Activated CD4-positive, alpha-beta T cell treated with anti-CD3 and anti-CD28 coated beads, Interleukin-2, amount 10 ng/mL, durations not matched to agents 24 days and 14 days (primary cell): Measurements from ENCODE around the gene ITGB6. TPM values are rescaled to one million over a fixed set of nuclear protein-coding genes. Genes with fewer than 3 reads are reported as not detected.

Experiments used
- DNase-seq: peaks from one replicate; pipeline ENCODE4 v3.0.0; 2022
- H3K27ac Mint-ChIP-seq: one replicate; pipeline ENCODE4 v1.8.0; 2022; ENCODE audit warnings: mild to moderate bottlenecking, mixed read lengths
- H3K27me3 Mint-ChIP-seq: one replicate; pipeline ENCODE4 v1.8.0; 2022; ENCODE audit warnings: mixed read lengths
- H3K36me3 Mint-ChIP-seq: one replicate; pipeline ENCODE4 v1.8.0; 2022; ENCODE audit warnings: low read depth, mild to moderate bottlenecking, mixed read lengths
- H3K4me1 Mint-ChIP-seq: one replicate; pipeline ENCODE4 v1.8.0; 2021; ENCODE audit warnings: mixed read lengths
- H3K4me3 Mint-ChIP-seq: one replicate; pipeline ENCODE4 v1.8.0; 2022; ENCODE audit warnings: mild to moderate bottlenecking, moderate library complexity, mixed read lengths
- H3K9me3 Mint-ChIP-seq: one replicate; pipeline ENCODE4 v1.8.0; 2021; ENCODE audit warnings: mixed read lengths
- intact Hi-C: fragments of 100-400 bp; cut with micrococcal nuclease; formaldehyde crosslinking; loops from one replicate; pipeline ENCODE4 v1.15.1; 2023
- total RNA-seq: library from RNA; stranded (reverse); gene quantifications from 2 replicates; pipeline ENCODE4 v1.2.3, GENCODE V29; 2022

Gene ITGB6
- total RNA-seq, 1 donor from 2014 or later = not detected

DNA sequence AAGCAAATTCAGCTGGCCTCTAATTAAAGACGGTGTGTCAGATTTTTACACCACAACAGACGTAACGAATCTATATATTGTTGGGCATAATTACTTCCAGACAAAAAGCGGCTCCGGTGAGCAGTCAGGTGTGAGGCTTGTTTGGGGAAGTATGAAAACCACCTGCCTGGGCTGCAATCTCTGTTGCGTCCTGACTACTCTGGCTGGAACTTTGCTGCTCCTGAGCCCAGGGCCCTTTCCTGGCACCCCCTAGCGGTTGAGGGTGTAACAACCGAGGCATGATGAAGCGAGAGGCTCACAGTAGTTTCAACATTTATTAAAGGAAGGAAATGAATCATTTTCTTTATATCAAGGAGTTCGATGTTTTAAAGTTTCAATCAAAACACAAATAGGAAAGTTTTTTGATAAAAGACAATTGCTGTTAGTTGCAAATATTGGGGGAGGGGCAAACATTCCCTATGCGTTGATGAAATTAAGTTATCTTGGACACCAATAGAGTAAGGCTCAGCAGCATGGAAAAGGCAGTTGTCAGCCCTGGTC, 10.6 kb upstream of the ITGB6 start:
- peaks cover 21% of the 10 kb centered on the region for H3K27me3 Mint-ChIP-seq

GRCh38 chr2:160209516-160209856, 9.4 kb upstream of the ITGB6 start:
- Mint-ChIP-seq H3K27me3 (peaks cover 15% of the 10 kb centered on the region), H3K27ac (no peak overlapping the region), H3K4me3 (no peak overlapping the region), H3K9me3 (peaks cover 3% of the 10 kb centered on the region), H3K4me1 (peaks cover 15% of the 10 kb centered on the region), H3K36me3 (no peaks in the 10 kb centered on the region)
- DNase-seq = no peak
- intact Hi-C loops = no loop called here

More for the DNA sequence above, 10.6 kb upstream of the ITGB6 start:
- Mint-ChIP-seq H3K36me3 (no peaks in the 10 kb centered on the region), H3K9me3 (peaks cover 3% of the 10 kb centered on the region), H3K27ac (no peak overlapping the region), H3K4me1 (peaks cover 15% of the 10 kb centered on the region), H3K4me3 (no peak overlapping the region)
- intact Hi-C loops = loop anchor here (1.0 kb wide), 2 partner anchors 10 to 100 kb away; no protein-coding TSS in a partner anchor
- DNase-seq = peak; percentile 89

DNA sequence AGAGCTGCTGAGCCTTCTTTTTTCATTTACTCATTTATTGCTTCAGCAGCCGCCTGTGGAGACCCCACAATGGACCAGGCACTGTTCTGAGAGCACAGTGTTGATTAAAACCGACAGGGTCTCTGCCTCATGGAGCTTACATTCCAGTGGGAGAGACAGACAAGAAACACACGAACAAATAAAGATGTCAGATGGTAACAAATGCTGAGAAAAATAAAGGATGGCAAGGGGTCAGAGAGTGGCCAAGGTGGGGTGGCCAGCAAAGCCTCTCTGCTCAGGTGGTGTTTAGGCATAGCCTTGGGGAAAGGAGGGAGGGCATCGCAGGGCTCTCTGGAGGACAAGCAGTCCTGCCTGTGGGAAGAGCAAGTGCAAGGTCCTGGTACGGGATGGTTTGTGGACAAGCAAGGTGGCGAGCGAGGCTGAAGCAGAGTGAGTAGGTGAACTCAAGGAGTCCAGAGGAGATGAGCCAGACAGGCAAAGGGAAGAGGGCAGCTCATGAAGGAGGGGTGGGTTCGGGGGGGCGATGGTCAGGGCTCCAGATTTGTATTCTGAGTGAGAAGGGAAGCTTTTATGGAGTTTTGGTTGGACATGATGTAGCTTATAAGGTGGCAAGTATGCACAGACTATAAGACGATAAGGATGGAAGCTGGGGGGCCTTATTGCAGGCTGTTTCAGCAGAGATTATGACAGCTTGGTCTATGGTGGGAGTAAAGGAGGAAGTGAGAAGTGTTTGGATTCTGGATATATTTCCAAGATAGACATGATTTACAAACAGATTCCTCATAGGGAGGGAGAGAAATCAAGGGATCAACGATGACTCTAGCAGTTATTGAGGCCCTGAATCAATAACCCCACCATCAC, 8.8 kb upstream of the ITGB6 start:
- H3K27ac Mint-ChIP-seq = no peak overlapping the region
- no peak overlapping the region for H3K4me3 Mint-ChIP-seq
- peaks cover 11% of the 10 kb centered on the region for H3K27me3 Mint-ChIP-seq
- no peak for DNase-seq
- intact Hi-C loops = no loop called here
- peaks cover 3% of the 10 kb centered on the region for H3K9me3 Mint-ChIP-seq
- H3K4me1 Mint-ChIP-seq = peaks cover 15% of the 10 kb centered on the region
- H3K36me3 Mint-ChIP-seq = no peaks in the 10 kb centered on the region

DNA sequence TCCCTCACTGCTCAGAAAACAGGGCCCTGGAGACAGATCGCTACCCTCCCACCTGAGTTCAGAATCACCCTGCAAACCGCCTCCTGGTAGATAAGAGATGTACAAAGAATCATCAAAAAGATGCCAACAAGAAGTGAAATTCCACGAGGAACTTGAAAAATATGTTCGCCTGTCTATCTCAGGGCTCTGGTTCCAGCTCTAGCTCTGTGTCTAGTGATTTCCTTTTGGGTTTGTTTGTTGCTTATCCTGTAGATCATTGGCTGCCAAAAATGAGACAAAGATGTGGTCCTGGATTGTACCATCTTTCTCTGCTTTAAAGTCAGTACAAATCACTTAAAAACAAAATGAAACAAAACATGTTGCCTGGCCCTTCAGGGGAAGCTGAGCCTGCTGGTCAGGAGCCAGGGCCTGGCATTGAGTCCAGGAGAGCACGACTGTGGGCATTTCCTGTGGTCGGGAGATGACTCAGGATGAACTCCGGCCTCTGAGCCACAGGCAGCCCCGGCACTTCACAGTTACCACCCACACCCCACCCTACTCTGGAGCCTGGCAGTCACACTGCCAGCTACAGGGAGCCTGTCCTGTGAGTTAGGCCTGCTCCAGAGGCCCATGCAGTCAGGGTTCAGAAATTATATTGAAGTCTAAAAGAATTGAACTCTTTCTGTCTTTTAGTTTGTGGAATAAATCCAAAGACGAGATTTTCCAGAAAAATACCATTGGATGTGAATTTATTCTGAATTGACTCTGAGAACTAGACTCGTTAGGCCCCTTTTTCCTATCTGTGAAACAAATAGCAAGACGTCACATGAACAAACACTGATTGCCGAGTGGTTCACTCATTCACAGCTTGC, 8.0 kb upstream of the ITGB6 start:
- intact Hi-C loops = no loop called here
- H3K4me3 Mint-ChIP-seq = no peak overlapping the region
- peak overlapping the region; percentile 45 for H3K27ac Mint-ChIP-seq
- H3K36me3 Mint-ChIP-seq = no peaks in the 10 kb centered on the region
- peaks cover 3% of the 10 kb centered on the region for H3K9me3 Mint-ChIP-seq
- H3K4me1 Mint-ChIP-seq = peaks cover 15% of the 10 kb centered on the region
- peaks cover 8% of the 10 kb centered on the region for H3K27me3 Mint-ChIP-seq
- no peak for DNase-seq

- peaks cover 16% of the 10 kb centered on the region for H3K4me1 Mint-ChIP-seq
- no peak for DNase-seq
- H3K36me3 Mint-ChIP-seq = no peaks in the 10 kb centered on the region
- no peak overlapping the region for H3K27ac Mint-ChIP-seq
- intact Hi-C loops = no loop called here
- H3K9me3 Mint-ChIP-seq = peaks cover 3% of the 10 kb centered on the region
- H3K27me3 Mint-ChIP-seq = peaks cover 8% of the 10 kb centered on the region
- no peak overlapping the region for H3K4me3 Mint-ChIP-seq
Observed at GRCh38 chr2:160207271-160207670, 7.2 kb upstream of the ITGB6 start.

- Mint-ChIP-seq H3K9me3 (peaks cover 3% of the 10 kb centered on the region), H3K36me3 (no peaks in the 10 kb centered on the region), H3K27me3 (peaks cover 1% of the 10 kb centered on the region), H3K27ac (no peak overlapping the region), H3K4me3 (no peak overlapping the region), H3K4me1 (peaks cover 17% of the 10 kb centered on the region)
- DNase-seq = no peak
- intact Hi-C loops = no loop called here
Observed at GRCh38 chr2:160206436-160206835, 6.4 kb upstream of the ITGB6 start.

GRCh38 chr2:160205505-160205904, 5.4 kb upstream of the ITGB6 start:
- Mint-ChIP-seq H3K36me3 (no peaks in the 10 kb centered on the region), H3K4me1 (peaks cover 14% of the 10 kb centered on the region), H3K27me3 (peaks cover 3% of the 10 kb centered on the region), H3K9me3 (peaks cover 3% of the 10 kb centered on the region), H3K4me3 (no peak overlapping the region), H3K27ac (no peak overlapping the region)
- no peak for DNase-seq
- intact Hi-C loops = no loop called here

DNA sequence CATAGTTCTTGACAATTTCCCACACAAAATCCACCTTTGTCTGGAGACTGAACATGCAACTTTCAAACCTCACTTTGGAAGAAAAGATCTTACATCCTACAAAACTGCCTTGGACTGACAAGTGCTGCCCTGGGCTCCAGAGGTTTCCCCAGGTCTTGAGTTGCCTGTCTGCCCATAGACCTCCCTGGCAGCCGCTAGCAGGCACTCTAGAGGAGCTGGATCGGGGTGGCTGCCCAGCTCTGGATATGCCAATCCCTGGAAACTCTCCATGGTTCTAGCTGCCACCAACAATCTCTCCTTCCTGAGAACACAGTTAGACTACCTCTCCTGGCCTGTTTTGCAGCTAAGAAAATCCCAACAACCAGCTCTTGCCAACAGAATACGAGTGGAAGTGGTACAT, 3.4 kb upstream of the ITGB6 start:
- intact Hi-C loops = no loop called here
- Mint-ChIP-seq H3K9me3 (peaks cover 3% of the 10 kb centered on the region), H3K4me1 (peaks cover 11% of the 10 kb centered on the region), H3K4me3 (no peak overlapping the region), H3K27ac (no peak overlapping the region), H3K27me3 (peaks cover 8% of the 10 kb centered on the region), H3K36me3 (no peaks in the 10 kb centered on the region)
- no peak for DNase-seq

- H3K27me3 Mint-ChIP-seq = peaks cover 8% of the 10 kb centered on the region
- H3K9me3 Mint-ChIP-seq = peaks cover 3% of the 10 kb centered on the region
- no peak for DNase-seq
- peaks cover 10% of the 10 kb centered on the region for H3K4me1 Mint-ChIP-seq
- intact Hi-C loops = no loop called here
- no peak overlapping the region for H3K4me3 Mint-ChIP-seq
- no peaks in the 10 kb centered on the region for H3K36me3 Mint-ChIP-seq
- no peak overlapping the region for H3K27ac Mint-ChIP-seq
Observed at GRCh38 chr2:160203007-160203406, 2.9 kb upstream of the ITGB6 start.

GRCh38 chr2:160201849-160202539, 1.9 kb upstream of the ITGB6 start:
- Mint-ChIP-seq H3K27ac (no peak overlapping the region), H3K4me1 (peaks cover 3% of the 10 kb centered on the region), H3K4me3 (no peak overlapping the region), H3K9me3 (peaks cover 3% of the 10 kb centered on the region), H3K27me3 (peaks cover 8% of the 10 kb centered on the region), H3K36me3 (no peaks in the 10 kb centered on the region)
- DNase-seq = no peak
- intact Hi-C loops = no loop called here

DNA sequence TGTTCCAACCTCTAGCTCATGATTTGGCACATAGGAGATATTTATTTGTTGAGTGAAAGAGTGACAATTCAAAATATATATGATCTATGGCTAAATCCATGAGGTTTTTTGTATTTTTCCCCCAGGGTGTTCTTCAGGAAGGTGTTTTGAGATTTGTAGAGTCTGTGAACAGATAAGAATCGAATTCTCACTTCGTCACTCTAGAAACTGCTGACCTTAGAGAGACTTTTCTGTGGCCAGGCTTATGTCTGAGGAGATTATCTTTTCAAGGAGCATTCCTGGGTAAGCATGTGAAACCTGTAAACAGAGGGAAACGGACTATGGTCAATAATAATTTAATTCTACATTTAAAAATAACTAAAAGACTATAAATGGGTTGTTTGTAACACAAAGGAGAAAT, 849 bp upstream of the ITGB6 start:
- Mint-ChIP-seq H3K27ac (no peak overlapping the region), H3K27me3 (peaks cover 10% of the 10 kb centered on the region), H3K9me3 (no peaks in the 10 kb centered on the region), H3K4me1 (peaks cover 2% of the 10 kb centered on the region), H3K36me3 (no peaks in the 10 kb centered on the region), H3K4me3 (no peak overlapping the region)
- DNase-seq = no peak
- intact Hi-C loops = no loop called here

DNA sequence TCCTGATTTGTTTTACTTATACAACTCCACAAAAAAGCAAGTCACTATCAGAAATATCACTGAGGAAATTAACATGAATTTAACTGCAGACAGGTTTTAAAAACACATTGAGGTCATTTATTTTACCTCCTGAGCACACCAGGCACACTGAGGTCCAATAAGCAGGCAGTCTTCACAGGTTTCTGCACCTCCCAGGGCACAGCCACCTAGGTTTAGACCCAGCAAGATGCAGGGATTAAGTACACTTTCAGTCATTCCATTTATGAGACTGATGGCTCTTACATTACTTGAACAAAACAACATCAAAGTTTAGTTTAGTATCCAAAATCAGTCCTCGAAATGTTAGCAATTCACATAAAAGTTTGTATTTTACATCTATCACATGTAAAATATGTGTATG, 1.0 kb downstream of the ITGB6 start:
- intact Hi-C loops = no loop called here
- Mint-ChIP-seq H3K27ac (no peak overlapping the region), H3K4me3 (no peak overlapping the region)

GRCh38 chr2:160197587-160197986, 2.5 kb downstream of the ITGB6 start:
- Mint-ChIP-seq H3K36me3 (no peaks in the 10 kb centered on the region), H3K4me3 (no peak overlapping the region), H3K9me3 (no peaks in the 10 kb centered on the region), H3K27ac (no peak overlapping the region), H3K4me1 (peaks cover 6% of the 10 kb centered on the region), H3K27me3 (peaks cover 10% of the 10 kb centered on the region)
- intact Hi-C loops = no loop called here
- no peak for DNase-seq

More for the DNA sequence above, 1.0 kb downstream of the ITGB6 start:
- Mint-ChIP-seq H3K9me3 (no peaks in the 10 kb centered on the region), H3K27me3 (peaks cover 10% of the 10 kb centered on the region), H3K36me3 (no peaks in the 10 kb centered on the region), H3K4me1 (peaks cover 6% of the 10 kb centered on the region)
- DNase-seq = no peak
